Omental fat pad (tissue), 4 donors: Measurements from ENCODE around the gene MAPK12. TPM values are rescaled to one million over a fixed set of nuclear protein-coding genes. Genes with fewer than 3 reads are reported as not detected.

Experiments
- ATAC-seq: fragments of 150-250 bp; one replicate; pipeline ENCODE4 v1.9.1; 2016; ENCODE audit warnings: mild to moderate bottlenecking, moderate library complexity; ENCODE audit not compliant: low FRiP score
- DNase-seq: peaks from one replicate; pipeline ENCODE4 v3.0.0-alpha.2; 2019; ENCODE audit warnings: low spot score
- total RNA-seq, 4 donors: library from RNA; depleted of rRNA; stranded (reverse); fragments of >200 nt; gene quantifications; one replicate each; pipeline ENCODE4 v1.1.0, GENCODE V29; 2016
- TF ChIP-seq, protein P1 (sequence below), 3 donors: fragments of 450-650 bp; IDR thresholded peaks; one replicate each; pipeline ENCODE4 v1.5.1; 2016 to 2017; ENCODE audit warnings: antibody characterized with exemption in 3 of 3, mild to moderate bottlenecking in 3 of 3, moderate library complexity in 2 of 3

MAPK12 gene
- total RNA-seq, 4 donors from 2014 or later = 7.9 to 31.1 (median 17.8) TPM

DNA sequence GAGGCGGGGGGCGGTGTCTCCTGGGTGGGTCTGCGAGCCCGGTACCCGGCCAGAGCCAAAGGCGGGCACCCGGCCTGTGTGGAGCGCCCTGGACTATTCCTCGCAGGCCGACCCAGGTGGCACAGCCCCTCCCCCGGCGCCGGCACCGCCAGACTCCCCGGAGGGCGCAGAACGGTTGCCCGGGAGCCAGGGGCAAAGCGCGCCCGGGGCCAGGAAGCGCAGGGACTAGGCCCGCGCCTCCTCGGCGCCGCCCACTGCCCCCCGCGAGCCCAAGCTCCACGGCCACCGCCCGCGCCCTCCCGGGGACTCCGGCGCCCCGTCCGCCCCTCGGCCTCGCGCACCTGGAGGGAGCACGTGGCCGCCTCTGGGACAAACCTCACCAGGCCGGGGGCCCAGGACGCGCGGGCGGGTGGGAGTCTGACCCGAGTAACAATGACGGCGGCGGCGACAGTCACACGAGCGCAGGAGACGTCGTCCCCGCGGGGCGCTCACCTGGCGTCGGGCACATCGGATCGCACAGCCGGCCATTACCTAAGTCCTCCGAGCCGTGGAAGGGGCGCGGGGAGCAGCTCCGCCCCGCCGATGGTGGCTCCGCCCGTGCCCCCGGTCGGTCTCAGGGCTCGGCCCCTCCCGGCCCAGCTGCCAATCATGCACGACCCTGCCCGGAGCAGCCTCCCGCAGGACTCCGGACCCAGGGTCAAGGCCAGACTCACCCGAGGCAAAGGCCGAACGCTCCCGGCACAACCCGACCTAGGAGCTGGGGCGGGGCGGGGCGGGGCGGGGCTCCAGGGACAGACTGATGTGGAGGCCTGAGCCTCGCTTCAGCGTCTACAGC is 38.5 kb upstream of the MAPK12 start:
- ATAC-seq (no peak), DNase-seq (no peak)
- TF ChIP-seq, protein P1, sequence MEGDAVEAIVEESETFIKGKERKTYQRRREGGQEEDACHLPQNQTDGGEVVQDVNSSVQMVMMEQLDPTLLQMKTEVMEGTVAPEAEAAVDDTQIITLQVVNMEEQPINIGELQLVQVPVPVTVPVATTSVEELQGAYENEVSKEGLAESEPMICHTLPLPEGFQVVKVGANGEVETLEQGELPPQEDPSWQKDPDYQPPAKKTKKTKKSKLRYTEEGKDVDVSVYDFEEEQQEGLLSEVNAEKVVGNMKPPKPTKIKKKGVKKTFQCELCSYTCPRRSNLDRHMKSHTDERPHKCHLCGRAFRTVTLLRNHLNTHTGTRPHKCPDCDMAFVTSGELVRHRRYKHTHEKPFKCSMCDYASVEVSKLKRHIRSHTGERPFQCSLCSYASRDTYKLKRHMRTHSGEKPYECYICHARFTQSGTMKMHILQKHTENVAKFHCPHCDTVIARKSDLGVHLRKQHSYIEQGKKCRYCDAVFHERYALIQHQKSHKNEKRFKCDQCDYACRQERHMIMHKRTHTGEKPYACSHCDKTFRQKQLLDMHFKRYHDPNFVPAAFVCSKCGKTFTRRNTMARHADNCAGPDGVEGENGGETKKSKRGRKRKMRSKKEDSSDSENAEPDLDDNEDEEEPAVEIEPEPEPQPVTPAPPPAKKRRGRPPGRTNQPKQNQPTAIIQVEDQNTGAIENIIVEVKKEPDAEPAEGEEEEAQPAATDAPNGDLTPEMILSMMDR (IDR thresholded peaks at IDR 0.05) = no peak

DNA sequence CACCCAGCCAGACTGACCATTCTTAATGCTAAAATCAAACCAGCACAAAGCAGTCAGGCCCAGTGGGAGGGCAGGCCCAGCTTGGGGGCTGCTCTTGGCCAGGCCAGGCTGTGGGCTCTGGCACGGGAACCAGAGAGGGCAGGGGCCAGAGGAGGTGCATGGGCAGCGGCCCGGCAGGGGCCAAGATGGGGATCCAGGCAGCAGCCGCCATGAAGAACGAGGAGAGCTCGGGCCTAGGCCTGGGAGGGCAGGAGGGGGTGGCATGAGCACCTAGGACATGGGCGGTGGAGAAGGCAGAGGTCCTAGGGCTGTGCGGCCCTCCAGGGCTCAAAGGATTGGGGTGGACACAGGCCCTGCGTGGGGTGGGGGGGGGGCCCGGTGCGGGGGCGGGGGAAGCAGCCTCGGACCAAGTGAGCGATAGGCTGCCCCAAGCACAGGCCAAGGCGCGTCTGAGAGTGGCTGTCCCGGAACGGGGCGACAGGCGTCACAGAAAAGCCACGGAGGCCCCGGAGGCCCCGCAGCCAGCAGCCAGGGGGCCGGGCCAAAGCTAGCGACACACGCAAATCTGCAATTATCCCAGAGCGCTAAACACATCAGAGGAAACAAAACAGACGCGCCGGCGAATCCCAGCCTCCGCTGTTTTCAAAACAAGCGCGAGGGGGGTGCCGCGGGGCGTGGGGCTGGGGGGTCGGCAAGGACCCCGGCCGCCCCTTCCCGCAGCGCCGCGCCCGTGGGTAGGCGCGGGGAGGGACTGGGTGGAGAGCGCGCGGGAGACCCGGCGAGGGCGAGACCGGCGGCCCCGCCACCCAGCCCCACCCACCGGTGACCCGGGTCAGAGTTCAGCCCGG is 37.7 kb upstream of the MAPK12 start:
- ATAC-seq (no peak), DNase-seq (no peak)
- TF ChIP-seq, protein P1 (IDR thresholded peaks at IDR 0.05) = no peak

DNA sequence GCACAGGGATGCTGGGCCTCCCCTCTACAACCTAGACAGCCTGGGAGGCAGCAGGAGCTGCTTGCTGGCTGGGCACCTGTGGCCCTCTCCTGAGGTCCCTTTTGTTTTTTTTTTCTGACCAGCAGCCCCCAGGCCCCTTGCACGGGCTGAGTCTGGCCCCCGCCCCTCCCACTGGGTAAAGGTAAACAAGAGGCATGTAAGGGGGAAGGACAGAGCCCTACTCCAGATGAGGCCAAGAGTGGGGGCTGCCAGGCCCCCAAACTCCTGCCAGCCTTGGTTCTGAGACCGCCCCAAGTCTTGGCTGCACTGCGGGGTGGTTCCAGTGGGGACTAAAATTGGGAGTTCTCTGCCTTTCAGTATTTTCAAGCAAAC is 36.8 kb upstream of the MAPK12 start:
- no peak for DNase-seq
- no peak for ATAC-seq
- TF ChIP-seq, protein P1 (IDR thresholded peaks at IDR 0.05) = no peak

DNA sequence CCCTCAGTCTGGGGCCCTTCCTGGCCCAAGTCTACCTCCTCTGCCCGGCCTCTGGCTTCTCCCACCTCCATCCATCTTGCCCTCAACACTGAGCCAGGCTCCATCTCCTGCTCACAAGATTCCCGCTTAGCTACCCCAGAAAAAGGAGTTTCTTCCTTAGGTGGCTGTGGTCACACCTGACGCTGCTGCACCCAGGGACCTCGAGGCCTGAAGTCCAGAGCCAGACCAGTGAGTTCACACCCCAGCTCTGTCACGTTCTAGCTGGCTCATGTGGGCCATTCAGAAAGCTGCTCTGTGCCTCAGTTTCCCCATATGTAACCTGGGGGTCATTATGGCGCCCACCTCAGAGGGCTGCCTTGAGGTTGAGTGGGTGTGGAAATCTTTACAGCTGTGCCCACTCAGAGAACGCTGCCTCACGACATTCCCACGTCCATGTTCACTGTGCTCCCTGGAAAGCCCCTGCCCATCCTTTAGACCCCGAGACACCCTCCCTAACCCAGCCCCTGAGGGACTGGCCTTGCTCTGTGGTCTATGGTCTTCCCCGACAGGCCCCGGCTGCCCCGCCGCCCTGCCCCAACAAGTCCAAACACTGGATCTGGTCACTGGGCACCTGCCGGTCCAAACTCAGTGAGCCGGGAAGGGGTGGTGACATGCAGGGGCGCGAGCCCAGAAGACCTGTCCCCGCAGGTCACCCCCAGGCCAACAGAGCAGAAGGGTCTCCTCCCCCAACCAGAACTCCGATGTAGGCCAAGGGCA is 36.2 kb upstream of the MAPK12 start:
- DNase-seq (no peak), ATAC-seq (no peak)
- TF ChIP-seq, protein P1 (IDR thresholded peaks at IDR 0.05) = no peak

DNA sequence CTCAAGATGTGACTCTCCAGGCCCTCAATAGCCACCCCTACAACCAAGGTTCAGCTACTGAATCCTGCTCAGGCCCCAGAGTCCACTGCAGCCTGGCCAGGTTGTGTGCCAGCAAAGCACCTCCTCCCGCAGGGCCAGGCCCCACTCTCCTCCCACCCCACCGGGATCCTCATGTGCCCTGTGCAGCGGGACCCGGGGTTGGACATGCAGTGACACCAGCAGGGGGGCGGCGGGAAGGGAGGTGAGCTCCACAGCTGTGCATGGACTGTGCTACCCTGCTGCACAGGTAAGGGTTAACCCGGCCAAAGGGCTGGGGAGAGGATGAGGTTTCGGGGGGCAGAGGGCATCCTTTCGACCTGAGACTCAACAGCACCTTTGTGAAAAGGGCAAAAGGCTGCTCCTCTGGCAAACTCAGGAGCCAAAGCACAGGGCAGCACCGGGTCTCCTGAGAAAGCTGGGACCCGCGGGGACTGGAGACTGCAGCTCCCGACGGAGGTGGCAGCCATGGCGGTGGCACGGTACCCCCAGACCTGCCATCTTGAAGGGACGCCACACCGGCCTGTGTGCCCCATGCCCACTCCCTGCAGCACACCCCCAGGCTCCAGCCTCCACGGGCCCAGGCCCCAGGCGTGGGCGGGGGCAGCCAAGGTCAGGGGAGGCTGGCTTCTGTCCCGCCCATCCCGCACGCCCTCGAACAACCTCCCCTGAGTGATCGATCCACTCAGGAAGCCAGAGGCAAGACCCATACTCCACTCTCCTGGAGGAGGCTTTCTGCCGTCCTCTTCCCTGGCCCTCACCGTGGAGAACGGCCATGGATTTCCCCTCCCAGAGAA is 35.4 kb upstream of the MAPK12 start:
- TF ChIP-seq, protein P1 (IDR thresholded peaks at IDR 0.05) = no peak
- ATAC-seq = no peak
- DNase-seq = no peak

DNA sequence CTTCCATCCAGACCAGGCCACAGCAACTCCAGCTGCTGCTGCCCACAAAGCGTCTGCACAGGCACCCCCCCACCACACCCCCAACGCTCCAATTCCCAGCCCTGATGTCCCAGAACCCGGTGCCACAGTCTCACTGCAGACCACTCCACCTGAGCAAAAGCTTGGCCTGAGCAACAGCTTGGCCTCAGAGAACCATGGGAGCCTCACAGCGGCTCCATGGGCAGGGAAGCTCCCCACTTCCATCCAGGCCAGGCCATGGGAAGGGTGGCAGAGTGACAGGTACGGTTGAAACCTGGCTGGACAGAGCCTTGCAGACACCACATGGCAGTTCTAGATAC is 32.8 kb upstream of the MAPK12 start:
- TF ChIP-seq, protein P1 (IDR thresholded peaks at IDR 0.05) = no peak
- ATAC-seq (no peak), DNase-seq (no peak)
